Measurements from ENCODE around the gene ELANE.

ELANE gene

GRCh38 chr19:900043-900301, 47.9 kb downstream of the ELANE start:
- DNase-seq: no peak

DNA sequence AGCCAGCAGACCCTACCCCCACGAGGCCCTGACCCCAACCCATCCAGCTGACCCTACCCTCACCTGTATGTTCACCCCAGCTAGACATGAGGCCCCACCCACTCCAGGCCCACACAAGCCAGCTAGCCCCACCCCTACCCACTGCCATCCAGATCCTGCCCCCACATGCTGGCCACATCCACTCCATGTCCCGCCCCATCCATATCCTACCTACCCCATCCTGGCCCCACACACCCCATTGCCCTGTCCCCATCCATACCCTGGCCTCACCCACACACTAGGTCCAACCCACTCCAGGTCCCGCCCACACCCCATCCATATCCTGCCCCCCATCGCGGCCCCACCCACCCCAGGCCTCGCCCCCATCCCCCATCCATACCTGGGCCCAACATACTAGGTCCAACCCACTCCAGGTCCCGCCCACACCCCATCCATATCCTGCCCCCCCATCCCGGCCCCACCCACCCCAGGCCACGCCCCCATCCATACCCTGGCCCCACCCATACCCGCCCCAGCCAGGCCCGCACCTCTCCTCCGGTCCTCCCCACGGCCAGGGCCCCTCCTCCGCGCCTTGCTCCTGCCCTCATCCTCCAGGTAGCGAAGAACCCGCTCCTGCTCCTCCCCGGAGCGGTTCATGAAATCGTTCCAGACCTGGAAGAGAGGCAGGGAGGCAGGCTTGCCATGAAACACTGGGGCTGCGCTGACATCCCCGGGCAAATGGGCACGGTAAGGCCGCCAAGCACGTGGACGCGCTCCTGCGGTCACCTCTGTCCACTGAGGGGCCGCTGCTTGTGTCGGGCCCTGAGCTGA, 48.4 kb downstream of the ELANE start:
- DNase-seq: no peak

GRCh38 chr19:901216-902092, 49.4 kb downstream of the ELANE start:
- no peak for DNase-seq

- DNase-seq: no peak
These were observed 49.9 kb downstream of the ELANE start for GRCh38 chr19:902093-902370.

- DNase-seq: no peak
These were observed 50.5 kb downstream of the ELANE start for GRCh38 chr19:902446-903226.

- DNase-seq: no peak
These were observed 51.2 kb downstream of the ELANE start for GRCh38 chr19:903266-903797.

DNA sequence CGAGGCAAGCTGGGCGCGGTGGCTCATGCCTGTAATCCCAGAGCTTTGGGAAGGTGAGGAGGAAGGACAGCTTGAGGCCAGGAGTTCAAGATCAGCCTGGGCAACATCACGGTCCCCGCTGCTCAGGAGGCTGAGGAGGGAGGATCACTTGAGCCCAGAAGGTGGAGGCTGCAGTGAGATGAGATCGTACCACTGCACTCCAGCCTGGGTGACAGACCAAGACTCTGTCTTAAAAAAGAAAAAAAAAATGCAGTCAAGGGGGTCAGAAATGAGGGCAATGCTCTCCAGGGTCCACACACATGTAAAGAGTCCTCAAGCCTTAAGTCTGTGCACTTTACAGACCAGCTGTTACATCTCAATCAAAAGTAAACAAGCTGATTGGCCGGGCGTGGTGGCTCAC, 52.4 kb downstream of the ELANE start:
- DNase-seq: no peak

Data from activated T-cell treated with anti-CD3 and anti-CD28 coated beads for 4 hours (primary cell).